Endodermal cell (in vitro differentiated cells): ENCODE data around the gene TGM1. TPM values are rescaled to one million over a fixed set of nuclear protein-coding genes. Genes with fewer than 3 reads are reported as not detected.

Experiments used
- DNase-seq: peaks from one replicate; pipeline ENCODE4 v3.0.0-alpha.2; 2017
- H3K27ac ChIP-seq: 2 replicates; pipeline ENCODE4 v1.5.1; 2013; ENCODE audit warnings: mild to moderate bottlenecking, low read depth, low read length, moderate library complexity
- H3K27me3 ChIP-seq: 2 replicates; pipeline ENCODE4 v1.6.1; 2013; ENCODE audit warnings: mild to moderate bottlenecking, low read length, moderate library complexity; ENCODE audit not compliant: insufficient read depth, control insufficient read depth, poor library complexity, severe bottlenecking
- H3K36me3 ChIP-seq: 2 replicates; pipeline ENCODE4 v1.7.0; 2013; ENCODE audit warnings: mild to moderate bottlenecking, low read length, moderate library complexity; ENCODE audit not compliant: control insufficient read depth, insufficient read depth
- H3K4me1 ChIP-seq: one replicate; pipeline ENCODE4 v1.7.0; 2013; ENCODE audit warnings: low read length; ENCODE audit not compliant: control insufficient read depth, insufficient read depth
- H3K4me3 ChIP-seq: 2 replicates; pipeline ENCODE4 v1.5.1; 2013; ENCODE audit warnings: mild to moderate bottlenecking, low read length, moderate library complexity
- H3K9ac ChIP-seq: 2 replicates; pipeline ENCODE4 v1.6.1; 2013; ENCODE audit warnings: mild to moderate bottlenecking, low read length, moderate library complexity; ENCODE audit not compliant: poor library complexity, severe bottlenecking; ENCODE audit errors: extremely low read depth
- H3K9me3 ChIP-seq: 2 replicates; pipeline ENCODE4 v1.6.1; 2013; ENCODE audit warnings: mild to moderate bottlenecking, low read length, moderate library complexity; ENCODE audit not compliant: control insufficient read depth
- H3K27ac Mint-ChIP-seq: 2 replicates; pipeline ENCODE4 v1.8.0; 2020; ENCODE audit warnings: mixed read lengths
- H3K27me3 Mint-ChIP-seq: 2 replicates; pipeline ENCODE4 v1.8.0; 2021; ENCODE audit warnings: mild to moderate bottlenecking, mixed read lengths; ENCODE audit not compliant: insufficient read depth
- H3K36me3 Mint-ChIP-seq: 2 replicates; pipeline ENCODE4 v1.8.0; 2020; ENCODE audit warnings: low read depth, mixed read lengths
- H3K4me1 Mint-ChIP-seq: 2 replicates; pipeline ENCODE4 v1.8.0; 2020; ENCODE audit warnings: mixed read lengths
- H3K4me3 Mint-ChIP-seq: 2 replicates; pipeline ENCODE4 v1.8.0; 2020; ENCODE audit warnings: mild to moderate bottlenecking, moderate library complexity, mixed read lengths
- H3K9me3 Mint-ChIP-seq: 2 replicates; pipeline ENCODE4 v1.8.0; 2020; ENCODE audit warnings: mild to moderate bottlenecking, mixed read lengths
- CTCF ChIP-seq: fragments of 200-600 bp; sonication (generic); conservative IDR thresholded peaks from 2 replicates; pipeline ENCODE4 v1.5.0; 2021; ENCODE audit warnings: antibody characterized with exemption, mild to moderate bottlenecking
- WGBS, 2 experiments: methylation state at CpG; one replicate each; pipeline versions ENCODE4 v1.1.5 to v1.1.7; 2013; ENCODE audit warnings: missing lambda C conversion rate in 2 of 2, mixed read lengths in 1 of 2; ENCODE audit not compliant: insufficient coverage in 1 of 2, insufficient read length in 1 of 2; 5-methylcytosine and 5-hydroxymethylcytosine counted together
- total RNA-seq, 2 donors: library from RNA; stranded (reverse); fragmentation: NEBNext Ultra II Directional in 1 of 2; extraction: Animal tissue kit (Norgen Biotek cat#: 25700) in 1 of 2; gene quantifications; 2 replicates in 1 of 2; 3 replicates in 1 of 2; pipeline ENCODE4 v1.2.1, GENCODE V29; 2021

Gene TGM1
- total RNA-seq, 2 donors from 2014 or later, result 1.6 to 3.4 TPM

GRCh38 chr14:24298892-24299254 is 35.9 kb upstream of the TGM1 start:
- H3K27ac Mint-ChIP-seq, result peak overlapping the region; percentile 97
- H3K4me3 Mint-ChIP-seq, result peak overlapping the region; percentile 89
- peak overlapping the region; percentile 64 for H3K9ac ChIP-seq
- H3K36me3 Mint-ChIP-seq, result peaks cover 40% of the 10 kb centered on the region
- TF ChIP-seq CTCF, result no peak
- H3K27me3 ChIP-seq, result no peaks in the 10 kb centered on the region
- no peaks in the 10 kb centered on the region for H3K4me1 ChIP-seq
- 81 to 85% methylated on average over 6 to 7 of the region's 7 CpGs for WGBS, 2 experiments
- peak; percentile 63 for DNase-seq
- no peaks in the 10 kb centered on the region for H3K9me3 ChIP-seq
- no peak overlapping the region for H3K27ac ChIP-seq
- H3K4me1 Mint-ChIP-seq, result peaks cover 16% of the 10 kb centered on the region
- H3K27me3 Mint-ChIP-seq, result no peaks in the 10 kb centered on the region
- no peaks in the 10 kb centered on the region for H3K9me3 Mint-ChIP-seq
- H3K4me3 ChIP-seq, result peak overlapping the region; percentile 92
- H3K36me3 ChIP-seq, result peaks cover 44% of the 10 kb centered on the region

GRCh38 chr14:24297190-24297964 is 34.4 kb upstream of the TGM1 start:
- Mint-ChIP-seq H3K36me3 (peaks cover 29% of the 10 kb centered on the region), H3K27me3 (no peaks in the 10 kb centered on the region), H3K9me3 (no peaks in the 10 kb centered on the region), H3K4me3 (no peak overlapping the region), H3K4me1 (peaks cover 16% of the 10 kb centered on the region), H3K27ac (peak overlapping the region; percentile 35)
- H3K9ac ChIP-seq, result no peak overlapping the region
- H3K4me3 ChIP-seq, result no peak overlapping the region
- H3K27me3 ChIP-seq, result no peaks in the 10 kb centered on the region
- no peaks in the 10 kb centered on the region for H3K9me3 ChIP-seq
- WGBS, 2 experiments, result 55 to 62% methylated on average over 5 of the region's 5 CpGs
- peak; percentile 75 for TF ChIP-seq CTCF
- no peaks in the 10 kb centered on the region for H3K4me1 ChIP-seq
- H3K36me3 ChIP-seq, result peaks cover 34% of the 10 kb centered on the region
- DNase-seq, result no peak
- no peak overlapping the region for H3K27ac ChIP-seq

GRCh38 chr14:24296341-24297157 is 33.6 kb upstream of the TGM1 start:
- no peak overlapping the region for H3K9ac ChIP-seq
- H3K4me3 Mint-ChIP-seq, result no peak overlapping the region
- peak; percentile 86 for TF ChIP-seq CTCF
- H3K4me1 Mint-ChIP-seq, result peaks cover 16% of the 10 kb centered on the region
- no peak overlapping the region for H3K27ac ChIP-seq
- peak overlapping the region; percentile 50 for H3K27ac Mint-ChIP-seq
- no peaks in the 10 kb centered on the region for H3K27me3 Mint-ChIP-seq
- no peak overlapping the region for H3K4me3 ChIP-seq
- peak; percentile 84 for DNase-seq
- peaks cover 26% of the 10 kb centered on the region for H3K36me3 ChIP-seq
- H3K36me3 Mint-ChIP-seq, result peaks cover 25% of the 10 kb centered on the region
- no peaks in the 10 kb centered on the region for H3K4me1 ChIP-seq
- 69 to 74% methylated on average over 11 to 12 of the region's 12 CpGs for WGBS, 2 experiments
- no peaks in the 10 kb centered on the region for H3K9me3 ChIP-seq
- no peaks in the 10 kb centered on the region for H3K27me3 ChIP-seq
- no peaks in the 10 kb centered on the region for H3K9me3 Mint-ChIP-seq
